GM12891 (cell line): ENCODE data around the gene TCF7L1.

ENCODE experiments used
- PAX5 ChIP-seq: IDR thresholded peaks from 2 replicates; pipeline ENCODE4 v1.6.1; 2011; ENCODE audit warnings: low read length, moderate library complexity, mild to moderate bottlenecking; ENCODE audit not compliant: insufficient read depth, severe bottlenecking
- POLR2A ChIP-seq: IDR thresholded peaks from 2 replicates; pipeline ENCODE4 v1.6.1; 2011; ENCODE audit warnings: low read depth, low read length, control low read depth
- POLR2AphosphoS5 ChIP-seq: IDR thresholded peaks from 2 replicates; pipeline ENCODE4 v1.6.1; 2011; ENCODE audit warnings: low read depth, low read length, control low read depth
- POU2F2 ChIP-seq: IDR thresholded peaks from 2 replicates; pipeline ENCODE4 v1.6.1; 2011; ENCODE audit warnings: low read depth, mild to moderate bottlenecking, control low read depth, low read length, moderate library complexity
- SPI1 ChIP-seq: IDR thresholded peaks from 2 replicates; pipeline ENCODE4 v1.6.1; 2011; ENCODE audit warnings: low read depth, low read length, control low read depth
- TAF1 ChIP-seq: IDR thresholded peaks from 2 replicates; pipeline ENCODE4 v1.6.1; 2011; ENCODE audit warnings: low read depth, low read length, control low read depth

GRCh38 chr2:85319796-85320195, 186.6 kb downstream of the TCF7L1 start:
- TF ChIP-seq TAF1, result no peak
- TF ChIP-seq POLR2AphosphoS5, result no peak
- no peak for TF ChIP-seq POLR2A
- no peak for TF ChIP-seq PAX5
- TF ChIP-seq POU2F2, result no peak
- no peak for TF ChIP-seq SPI1
